GM23248 (cell line): Measurements from ENCODE around the gene BBS2.

ENCODE experiments used
- EZH2 ChIP-seq: fragments of 200-600 bp; sonication (generic); IDR thresholded peaks from 2 replicates; pipeline ENCODE4 v1.6.1; 2018; ENCODE audit warnings: antibody characterized with exemption, mild to moderate bottlenecking; ENCODE audit not compliant: insufficient read depth, poor library complexity, severe bottlenecking
- EZH2phosphoT487 ChIP-seq: fragments of 200-600 bp; sonication (generic); IDR thresholded peaks from 2 replicates; pipeline ENCODE4 v1.6.1; 2018; ENCODE audit warnings: antibody characterized with exemption, moderate library complexity, mild to moderate bottlenecking, low read depth; ENCODE audit not compliant: insufficient read depth

GRCh38 chr16:56466344-56466743 is 53.5 kb downstream of the BBS2 start:
- TF ChIP-seq EZH2 (no peak), EZH2phosphoT487 (no peak)
